Kidney capillary endothelial cell (primary cell): ENCODE data around the gene EFNB2.

ENCODE experiments used
- DNase-seq: peaks from one replicate; pipeline ENCODE4 v3.0.0-alpha.2; 2018; ENCODE audit warnings: low spot score

The EFNB2 gene

DNA sequence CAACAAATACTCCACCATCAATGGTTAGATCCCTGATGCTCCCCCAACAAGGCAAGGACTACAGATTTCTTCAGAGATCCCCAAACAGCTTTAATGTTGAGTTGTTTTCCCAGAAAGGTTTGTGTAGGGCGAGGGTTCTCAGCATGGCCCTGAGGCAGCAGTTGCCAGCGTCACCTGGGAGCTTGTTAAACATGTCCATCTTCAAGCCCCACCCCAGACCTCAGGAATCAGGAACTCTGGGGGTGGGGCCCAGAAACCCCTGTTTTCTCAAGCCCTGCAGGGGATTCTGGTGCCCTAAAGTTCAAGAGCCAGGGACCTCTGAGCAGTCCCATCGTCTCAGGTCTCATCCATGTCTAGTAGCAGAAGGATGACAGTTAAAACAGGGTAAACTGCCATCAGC is 9.6 kb downstream of the EFNB2 start:
- DNase-seq = no peak

- no peak for DNase-seq
Observed at GRCh38 chr13:106524108-106524507, 11.4 kb downstream of the EFNB2 start.

DNA sequence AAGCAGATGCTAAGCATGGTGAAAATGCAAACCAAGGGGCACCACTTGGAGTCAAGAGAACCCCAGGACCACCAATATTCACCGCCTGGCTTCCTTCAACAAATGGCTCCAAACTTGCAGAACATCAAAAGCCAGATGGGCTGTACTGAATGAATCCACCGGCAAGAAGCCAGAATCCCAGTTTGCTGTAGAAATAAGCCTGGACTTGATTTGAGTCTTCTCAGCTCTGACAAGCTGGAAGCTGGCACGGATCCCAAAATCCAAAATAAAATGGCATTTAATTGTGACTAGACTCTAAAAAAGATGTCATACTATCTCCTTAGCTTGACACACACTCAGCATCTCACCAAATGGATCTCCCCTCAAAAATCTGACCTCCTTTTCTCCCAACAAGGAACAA is 11.9 kb downstream of the EFNB2 start:
- DNase-seq = no peak

DNA sequence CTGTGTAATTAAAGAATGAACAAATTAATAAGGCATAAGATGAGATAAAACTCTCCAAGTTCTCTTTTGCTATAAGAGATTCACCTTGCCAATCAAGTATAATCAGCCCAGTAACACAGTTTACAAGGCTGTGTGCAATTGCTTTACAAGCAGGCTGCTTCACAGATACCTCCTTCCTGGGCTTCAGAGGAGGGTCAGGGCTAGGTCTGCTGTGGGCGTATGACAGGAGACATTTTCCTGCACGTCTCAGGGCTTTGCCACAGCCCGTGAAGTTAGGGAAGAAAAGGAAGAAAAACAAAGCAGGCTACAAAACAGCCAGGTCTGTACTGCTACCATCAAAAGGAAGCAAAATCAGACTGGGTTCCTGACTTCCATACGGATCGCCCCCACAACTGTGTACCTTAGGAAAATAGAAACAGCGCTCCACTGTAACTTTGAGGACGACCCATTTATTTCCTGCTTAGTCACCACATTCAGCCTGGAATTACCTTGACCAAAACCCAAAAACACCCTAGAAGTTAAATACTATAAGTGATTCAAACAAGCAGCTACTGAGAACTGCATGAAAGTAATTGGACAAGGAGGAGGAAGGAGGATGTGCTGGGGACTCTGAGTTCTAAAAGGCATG is 12.4 kb downstream of the EFNB2 start:
- DNase-seq = no peak

DNA sequence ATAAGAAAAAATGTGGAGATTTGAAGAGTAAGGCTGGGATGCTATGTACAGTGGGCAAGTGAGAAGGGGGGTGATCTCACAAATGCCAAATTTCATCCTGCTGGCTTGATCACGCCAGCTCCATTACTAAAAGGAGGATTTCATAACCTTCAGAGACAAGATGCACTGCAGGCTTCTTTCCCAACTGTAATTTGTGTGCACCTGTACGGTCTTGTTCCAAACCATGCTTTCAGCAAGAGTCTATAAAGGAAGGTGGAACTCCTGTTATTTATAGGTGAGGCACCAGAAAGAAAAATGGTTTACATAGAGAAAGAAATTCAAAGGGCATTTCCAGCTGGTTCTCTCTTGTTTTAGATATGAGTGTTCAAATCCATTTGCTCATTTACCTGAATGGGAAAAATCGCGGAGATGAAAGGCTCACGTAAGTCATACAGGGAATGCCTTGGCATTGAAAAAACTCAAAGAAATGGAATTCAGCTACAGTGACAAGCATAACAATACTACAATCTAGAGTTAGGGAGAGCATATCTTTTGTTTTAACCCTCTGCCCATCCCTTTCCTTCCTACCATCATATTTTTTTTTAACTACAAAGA is 13.3 kb downstream of the EFNB2 start:
- DNase-seq = no peak

DNA sequence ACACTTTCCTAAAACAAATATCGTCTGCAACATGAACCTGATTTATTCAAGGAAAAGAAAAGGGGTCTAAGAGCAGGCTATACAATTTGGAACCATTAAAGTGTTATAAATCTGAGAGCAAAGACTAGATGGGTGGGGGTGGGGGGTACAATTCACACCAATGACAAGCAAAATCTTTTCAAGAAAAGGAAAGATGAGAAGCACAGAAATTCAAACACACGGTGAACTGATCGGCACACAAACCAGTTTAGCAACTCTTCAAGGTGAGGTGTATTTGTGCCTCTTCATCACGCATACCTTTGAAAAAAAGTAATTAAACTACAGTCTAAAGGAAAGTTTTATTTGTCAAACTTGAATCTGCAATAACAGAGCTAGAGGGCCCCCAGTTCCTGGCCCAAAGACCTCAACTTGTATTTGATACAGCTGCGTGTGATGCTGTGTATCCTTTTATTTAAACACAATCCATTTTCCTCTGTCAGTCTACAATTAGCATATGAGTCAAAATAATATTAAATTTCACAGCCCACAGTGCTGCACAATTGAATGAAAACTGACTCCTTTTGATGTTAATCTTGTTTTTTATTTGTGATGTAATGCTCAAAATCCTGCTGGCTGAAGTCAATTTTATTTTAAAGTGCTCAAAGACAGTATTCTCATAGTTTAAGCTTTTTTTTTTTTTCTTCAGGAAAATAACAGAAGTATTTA is 14.2 kb downstream of the EFNB2 start:
- no peak for DNase-seq

DNA sequence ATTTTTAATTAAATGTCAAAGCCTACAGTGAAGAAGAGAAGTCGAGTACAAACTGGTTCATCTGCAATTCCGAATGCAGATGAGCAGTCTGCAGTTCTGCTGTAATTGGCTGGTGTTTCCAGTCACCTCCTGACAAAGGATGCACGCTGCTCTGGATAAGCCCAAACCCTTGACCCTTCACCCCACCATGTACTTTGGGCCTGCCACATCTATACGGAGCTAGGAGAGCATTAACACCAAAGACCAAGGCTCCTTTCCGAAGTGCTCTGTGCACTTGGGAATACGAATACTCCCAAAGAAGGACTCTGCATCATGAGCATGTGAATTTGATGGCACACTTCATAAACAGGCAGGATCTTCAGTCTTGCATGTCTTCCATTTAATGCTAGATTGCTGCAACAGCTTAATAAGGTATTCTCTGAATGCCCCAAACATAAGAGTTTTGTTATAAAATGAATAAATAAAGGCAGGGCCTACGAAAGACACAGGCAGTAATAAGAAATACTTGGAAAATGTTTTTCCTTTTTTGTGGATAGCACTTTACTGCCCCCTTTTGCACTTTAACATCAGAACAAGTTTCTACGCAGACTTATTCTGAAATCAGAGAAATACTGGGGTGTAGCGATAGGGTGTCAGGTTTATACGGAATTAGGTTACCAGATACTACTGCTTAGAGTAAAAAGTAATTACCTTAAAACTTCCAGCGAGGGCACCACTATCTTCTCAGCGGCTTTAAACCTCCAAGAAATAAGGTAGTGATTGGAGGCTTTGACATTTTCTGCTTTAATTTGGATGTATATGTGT is 15.0 kb downstream of the EFNB2 start:
- no peak for DNase-seq

GRCh38 chr13:106518512-106518911 is 16.9 kb downstream of the EFNB2 start:
- DNase-seq = no peak

GRCh38 chr13:106517109-106517847 is 18.2 kb downstream of the EFNB2 start:
- DNase-seq = no peak

- DNase-seq = no peak
Observed at GRCh38 chr13:106515635-106516254, 19.7 kb downstream of the EFNB2 start.

- no peak for DNase-seq
Observed at GRCh38 chr13:106514928-106515634, 20.4 kb downstream of the EFNB2 start.

DNA sequence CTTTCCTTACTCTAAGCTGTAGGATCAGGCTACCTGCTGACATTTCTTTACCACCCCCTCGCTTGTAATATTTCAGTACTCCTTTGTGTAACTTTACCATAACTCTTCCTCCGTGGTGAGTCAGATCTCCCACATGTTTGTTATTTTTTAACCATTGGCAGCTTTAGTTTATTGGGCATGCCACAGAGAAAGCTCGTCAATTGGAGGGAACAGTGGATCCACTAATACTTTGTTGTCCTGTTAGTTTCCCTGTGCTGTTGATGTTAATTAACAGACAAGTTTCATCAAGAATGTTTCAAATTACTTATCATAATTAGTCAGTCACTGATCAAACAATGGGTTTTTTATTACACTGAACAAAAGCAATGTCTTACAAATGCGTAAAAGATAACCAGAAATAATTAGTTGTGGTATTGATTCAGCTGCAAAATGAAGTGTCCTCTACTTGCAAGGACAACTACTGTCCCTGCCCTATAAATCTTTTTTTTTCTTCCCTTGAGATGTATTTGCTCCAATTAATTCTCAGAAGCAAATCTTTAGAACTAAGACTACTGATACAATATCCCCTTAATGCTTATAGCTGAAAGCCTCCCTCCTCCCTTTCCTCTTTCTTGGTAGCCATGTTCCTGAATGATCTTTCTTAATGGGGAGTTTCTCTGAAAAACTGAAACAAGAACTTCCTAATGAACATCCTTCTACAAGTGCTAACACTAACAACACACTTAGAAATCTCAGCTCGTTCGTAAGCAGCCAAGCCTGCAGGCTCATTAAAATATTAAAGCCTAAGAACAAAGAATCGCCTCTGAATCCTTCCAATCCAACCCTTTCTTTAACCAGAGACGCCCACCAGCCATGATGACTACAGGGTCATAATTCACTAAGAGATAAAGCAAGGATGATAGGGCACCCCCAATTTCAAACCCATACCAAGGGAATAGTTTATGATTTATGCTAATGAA is 22.2 kb downstream of the EFNB2 start:
- DNase-seq = no peak

DNA sequence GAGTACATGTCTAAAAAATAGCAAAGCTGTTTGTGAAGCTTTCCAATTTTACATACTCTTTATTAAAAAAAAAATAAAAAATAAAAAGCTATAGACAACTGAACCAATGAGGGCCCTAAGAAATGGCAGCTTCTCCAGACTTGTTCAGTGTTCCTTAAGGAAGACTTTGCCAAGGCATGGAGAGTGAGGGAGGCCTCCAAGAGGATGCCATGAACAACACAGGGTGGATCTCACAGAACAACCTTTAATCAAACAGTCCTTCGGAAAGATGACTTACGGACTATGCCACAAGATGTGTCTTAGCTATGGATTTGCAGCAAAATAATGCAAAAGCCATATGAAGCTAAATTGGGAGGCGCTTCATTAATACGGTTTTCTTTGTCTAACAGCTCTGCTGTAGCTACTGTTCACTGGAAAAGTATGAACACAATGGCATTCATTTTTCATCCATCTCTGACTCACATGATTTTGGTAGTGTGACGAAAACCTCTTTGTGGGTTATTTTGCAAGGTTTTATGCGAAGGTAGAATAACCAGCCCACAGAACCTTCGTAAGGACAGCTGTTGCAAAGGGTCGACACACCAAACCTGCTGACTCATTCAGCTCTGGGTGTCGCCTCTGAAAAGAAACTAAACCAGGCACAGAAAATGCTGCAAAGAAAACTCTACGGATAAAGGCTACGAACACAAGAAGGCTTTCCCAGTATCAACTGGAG is 27.7 kb downstream of the EFNB2 start:
- DNase-seq = no peak

GRCh38 chr13:106506286-106506685 is 29.2 kb downstream of the EFNB2 start:
- no peak for DNase-seq

GRCh38 chr13:106505732-106506131 is 29.7 kb downstream of the EFNB2 start:
- DNase-seq = no peak

GRCh38 chr13:106505295-106505694 is 30.2 kb downstream of the EFNB2 start:
- DNase-seq = no peak

- DNase-seq = no peak
Observed at GRCh38 chr13:106503730-106504453, 31.6 kb downstream of the EFNB2 start.

DNA sequence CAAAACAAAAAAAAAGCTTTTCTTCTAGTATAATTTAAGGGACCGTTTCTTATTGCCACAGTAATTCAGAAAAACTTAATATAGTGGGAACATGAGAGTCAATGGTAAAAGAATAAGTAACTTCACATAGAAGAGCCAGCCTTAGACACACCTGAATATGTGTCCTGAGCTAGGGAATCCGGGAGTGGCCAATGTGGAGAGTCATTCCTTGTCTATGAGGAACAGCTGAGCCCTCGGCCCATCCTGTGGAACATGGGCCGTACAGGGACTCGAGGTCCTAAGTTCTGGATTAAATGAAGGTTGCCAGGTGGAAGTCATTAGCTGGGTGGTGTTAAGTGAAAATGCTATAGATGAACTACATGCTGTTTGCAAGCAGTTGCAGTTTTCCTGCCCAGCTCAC is 32.2 kb downstream of the EFNB2 start:
- no peak for DNase-seq
